ENCODE results near the gene MLYCD. TPM values are rescaled to one million over a fixed set of nuclear protein-coding genes. Genes with fewer than 3 reads are reported as not detected.

Gene MLYCD
- polyA plus RNA-seq, 1 donor (not counting 4 experiments of a cell fraction or from before 2014, with no cell fraction given), result 1.2 TPM

- no peak for TF ChIP-seq EZH2 (IDR thresholded peaks at IDR 0.05; ENCODE audit: low read length)
- TF ChIP-seq, protein P1, sequence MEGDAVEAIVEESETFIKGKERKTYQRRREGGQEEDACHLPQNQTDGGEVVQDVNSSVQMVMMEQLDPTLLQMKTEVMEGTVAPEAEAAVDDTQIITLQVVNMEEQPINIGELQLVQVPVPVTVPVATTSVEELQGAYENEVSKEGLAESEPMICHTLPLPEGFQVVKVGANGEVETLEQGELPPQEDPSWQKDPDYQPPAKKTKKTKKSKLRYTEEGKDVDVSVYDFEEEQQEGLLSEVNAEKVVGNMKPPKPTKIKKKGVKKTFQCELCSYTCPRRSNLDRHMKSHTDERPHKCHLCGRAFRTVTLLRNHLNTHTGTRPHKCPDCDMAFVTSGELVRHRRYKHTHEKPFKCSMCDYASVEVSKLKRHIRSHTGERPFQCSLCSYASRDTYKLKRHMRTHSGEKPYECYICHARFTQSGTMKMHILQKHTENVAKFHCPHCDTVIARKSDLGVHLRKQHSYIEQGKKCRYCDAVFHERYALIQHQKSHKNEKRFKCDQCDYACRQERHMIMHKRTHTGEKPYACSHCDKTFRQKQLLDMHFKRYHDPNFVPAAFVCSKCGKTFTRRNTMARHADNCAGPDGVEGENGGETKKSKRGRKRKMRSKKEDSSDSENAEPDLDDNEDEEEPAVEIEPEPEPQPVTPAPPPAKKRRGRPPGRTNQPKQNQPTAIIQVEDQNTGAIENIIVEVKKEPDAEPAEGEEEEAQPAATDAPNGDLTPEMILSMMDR (optimal IDR thresholded peaks at IDR 0.05 in 1 of 3, IDR thresholded peaks at IDR 0.05 in 1 of 3, conservative IDR thresholded peaks at IDR 0.05 in 1 of 3; ENCODE audit: extremely low read depth in 1 of 3, insufficient read depth in 2 of 3, low read length in 3 of 3), result no peak
- dilution Hi-C loops (cut with MboI; ENCODE audit: extremely low pct_ligation_motif_present, low sequenced_read_pairs), result no loop called here
- no peak overlapping the region for H3K4me3 ChIP-seq (ENCODE audit: control insufficient read depth in 2 of 3, extremely low read depth in 1 of 3, insufficient read depth in 2 of 3, low read depth in 1 of 3, low read length in 3 of 3)
- no peaks in the 10 kb centered on the region for H3K9me3 ChIP-seq (ENCODE audit: control insufficient read depth, low read depth, low read length)
- H4K20me1 ChIP-seq (ENCODE audit: control insufficient read depth, extremely low read depth, insufficient read depth, low read length), result no peaks in the 10 kb centered on the region
- no peaks in the 10 kb centered on the region for H3K9me1 ChIP-seq (ENCODE audit: control insufficient read depth, extremely low read depth, insufficient read depth, low read length)
- no peaks in the 10 kb centered on the region for H3K27me3 ChIP-seq (ENCODE audit: control insufficient read depth, extremely low read depth, insufficient read depth, low read length)
- H3K27ac ChIP-seq (ENCODE audit: control insufficient read depth, insufficient read depth, low read length), result no peak overlapping the region
- H3K9ac ChIP-seq (ENCODE audit: control insufficient read depth, extremely low read depth, insufficient read depth, low read length), result no peak overlapping the region
- FAIRE-seq (no peak), DNase-seq (ENCODE audit: low read depth, low spot score) (no peak)
- H3K79me2 ChIP-seq (ENCODE audit: control insufficient read depth, insufficient read depth, low read length), result no peaks in the 10 kb centered on the region
- H3K4me2 ChIP-seq (ENCODE audit: control insufficient read depth, extremely low read depth, insufficient read depth, low read depth, low read length), result no peak overlapping the region
- no peaks in the 10 kb centered on the region for H3K36me3 ChIP-seq (ENCODE audit: control insufficient read depth in 2 of 2, extremely low read depth in 1 of 2, insufficient read depth in 2 of 2, low read length in 2 of 2)
- H3K4me1 ChIP-seq (ENCODE audit: control insufficient read depth, extremely low read depth, insufficient read depth, low read length), result peaks cover 4% of the 10 kb centered on the region
- H2AFZ ChIP-seq (ENCODE audit: control insufficient read depth, low read length), result no peak overlapping the region
Measured at GRCh38 chr16:83947642-83948234, 48.8 kb downstream of the MLYCD start.

GRCh38 chr16:83948914-83949723 lies 50.2 kb downstream of the MLYCD start:
- dilution Hi-C loops (cut with MboI; ENCODE audit: extremely low pct_ligation_motif_present, low sequenced_read_pairs), result no loop called here
- Histone ChIP-seq H3K9me1 (ENCODE audit: control insufficient read depth, extremely low read depth, insufficient read depth, low read length) (no peaks in the 10 kb centered on the region), H3K9me3 (ENCODE audit: control insufficient read depth, low read depth, low read length) (no peaks in the 10 kb centered on the region), H3K27ac (ENCODE audit: control insufficient read depth, insufficient read depth, low read length) (no peak overlapping the region), H4K20me1 (ENCODE audit: control insufficient read depth, extremely low read depth, insufficient read depth, low read length) (no peaks in the 10 kb centered on the region), H3K9ac (ENCODE audit: control insufficient read depth, extremely low read depth, insufficient read depth, low read length) (no peak overlapping the region), H3K79me2 (ENCODE audit: control insufficient read depth, insufficient read depth, low read length) (no peaks in the 10 kb centered on the region), H3K4me1 (ENCODE audit: control insufficient read depth, extremely low read depth, insufficient read depth, low read length) (peaks cover 12% of the 10 kb centered on the region), H2AFZ (ENCODE audit: control insufficient read depth, low read length) (no peak overlapping the region), H3K27me3 (ENCODE audit: control insufficient read depth, extremely low read depth, insufficient read depth, low read length) (no peaks in the 10 kb centered on the region), H3K4me3 (ENCODE audit: control insufficient read depth in 2 of 3, extremely low read depth in 1 of 3, insufficient read depth in 2 of 3, low read depth in 1 of 3, low read length in 3 of 3) (no peak overlapping the region), H3K36me3 (ENCODE audit: control insufficient read depth in 2 of 2, extremely low read depth in 1 of 2, insufficient read depth in 2 of 2, low read length in 2 of 2) (no peaks in the 10 kb centered on the region), H3K4me2 (ENCODE audit: control insufficient read depth, extremely low read depth, insufficient read depth, low read depth, low read length) (no peak overlapping the region)
- no peak for TF ChIP-seq EZH2 (IDR thresholded peaks at IDR 0.05; ENCODE audit: low read length)
- TF ChIP-seq, protein P1 (optimal IDR thresholded peaks at IDR 0.05 in 1 of 3, IDR thresholded peaks at IDR 0.05 in 1 of 3, conservative IDR thresholded peaks at IDR 0.05 in 1 of 3; ENCODE audit: extremely low read depth in 1 of 3, insufficient read depth in 2 of 3, low read length in 3 of 3), result no peak
- FAIRE-seq (no peak), DNase-seq (ENCODE audit: low read depth, low spot score) (no peak)
